Fibroblast of pulmonary artery (primary cell): Measurements from ENCODE around the gene NIPAL3.

Source experiments
- DNase-seq: peaks from one replicate; pipeline ENCODE4 v3.0.0-alpha.2; 2010; ENCODE audit warnings: low read depth
- H3K4me3 ChIP-seq: replicated peaks from 2 replicates; pipeline ENCODE4 v1.5.1; 2011; ENCODE audit warnings: low read depth, mild to moderate bottlenecking, control low read depth, low read length, moderate library complexity
- CTCF ChIP-seq: IDR thresholded peaks from 2 replicates; pipeline ENCODE4 v1.5.1; 2011; ENCODE audit warnings: mild to moderate bottlenecking, control low read depth, low read length, inconsistent platforms; ENCODE audit errors: missing control alignments

The NIPAL3 gene

GRCh38 chr1:24415334-24415909 is at the start of gene NIPAL3:
Gene NIPAL3 (plus strand): TSS chr1:24415802. CDS start chr1:24419548, 3,746 bp downstream.
- H3K4me3 ChIP-seq: peak within 1 kb of the TSS; percentile 89
- DNase-seq: peak; percentile 100
- peak; percentile 69 for TF ChIP-seq CTCF

- no peak for DNase-seq
- TF ChIP-seq CTCF: no peak
- no peak overlapping the region for H3K4me3 ChIP-seq
These were observed 48.9 kb upstream of the NIPAL3 start for GRCh38 chr1:24366707-24367106.

GRCh38 chr1:24369199-24369598 is 46.4 kb upstream of the NIPAL3 start:
- DNase-seq: peak; percentile 41
- TF ChIP-seq CTCF: no peak
- H3K4me3 ChIP-seq: no peak overlapping the region

GRCh38 chr1:24369801-24370200 is 45.8 kb upstream of the NIPAL3 start:
- H3K4me3 ChIP-seq: no peak overlapping the region
- DNase-seq: no peak
- TF ChIP-seq CTCF: no peak

- no peak for TF ChIP-seq CTCF
- no peak overlapping the region for H3K4me3 ChIP-seq
- no peak for DNase-seq
These were observed 42.6 kb upstream of the NIPAL3 start for GRCh38 chr1:24373044-24373443.

GRCh38 chr1:24373710-24374109 is 41.9 kb upstream of the NIPAL3 start:
- no peak for DNase-seq
- TF ChIP-seq CTCF: no peak

GRCh38 chr1:24374891-24375786 is 40.5 kb upstream of the NIPAL3 start:
- no peak overlapping the region for H3K4me3 ChIP-seq
- DNase-seq: no peak
- no peak for TF ChIP-seq CTCF

More at GRCh38 chr1:24373710-24374109, 41.9 kb upstream of the NIPAL3 start:
- no peak overlapping the region for H3K4me3 ChIP-seq
